ENCODE measurements around the gene ZNF586.
"Not testable (repeated sequence)": the region's sequence is repeated elsewhere in the genome, so short reads cannot be mapped to it uniquely, and the experiment has no call there.

Gene ZNF586

DNA sequence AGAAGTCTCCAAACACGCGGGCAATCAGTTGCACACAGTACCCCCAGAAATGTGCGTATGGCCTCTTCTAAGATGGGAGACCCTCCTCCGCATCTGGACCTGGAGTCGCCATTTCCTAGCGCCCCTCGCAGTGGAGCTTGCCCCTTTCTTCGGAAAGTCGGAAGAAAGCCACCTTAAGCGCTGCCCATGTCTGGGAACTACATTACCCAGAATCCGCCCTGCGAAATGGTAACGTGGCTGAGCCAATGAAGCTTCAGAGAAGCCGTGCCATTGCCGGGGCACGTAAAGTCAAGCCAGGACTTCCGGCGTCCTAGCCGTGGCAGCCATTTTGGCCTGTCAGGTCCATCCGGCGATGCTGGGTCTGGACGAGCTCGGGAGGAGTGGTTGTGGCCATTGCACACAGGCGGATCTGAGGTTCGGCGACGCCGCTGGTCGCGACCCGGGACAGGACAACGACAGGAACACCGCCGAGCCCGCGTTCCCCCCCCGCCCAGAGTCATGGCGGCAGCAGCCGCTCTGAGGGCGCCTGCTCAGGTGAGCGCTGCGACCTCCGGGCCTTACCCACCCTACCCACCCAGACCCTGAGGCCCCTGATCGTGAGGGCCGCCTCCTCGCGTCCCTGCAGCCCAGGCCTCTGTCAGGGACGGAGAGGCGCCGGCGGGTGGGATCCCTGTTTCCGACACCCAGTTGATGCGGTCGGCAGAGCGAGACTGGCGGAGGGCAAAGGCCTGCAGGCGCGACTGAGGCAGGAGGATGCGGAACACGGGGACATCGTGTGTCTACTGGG lies at the start of gene ZNF586:
Gene ZNF586 (plus strand): TSS at position 332 of the 787 bp plus-strand sequence. CDS start 167 bp downstream, at position 499.
- H3K4me3 ChIP-seq (ENCODE audit: low read depth in 1 of 2, low read length in 2 of 2): peak within 1 kb of the TSS; percentile 69 to 75
- no peak within 1 kb of the TSS for H3K27ac ChIP-seq (ENCODE audit: low read length)
- peaks cover 4 to 42% of the 10 kb centered on the region in 2 donors for H3K36me3 ChIP-seq (ENCODE audit: control insufficient read depth in 1 of 2, insufficient read depth in 2 of 2, low read length in 2 of 2)
- peaks cover 0 to 28% of the 10 kb centered on the region in 2 donors for H3K9me3 ChIP-seq (ENCODE audit: control insufficient read depth in 1 of 2, low read length in 2 of 2)
- H3K4me1 ChIP-seq (ENCODE audit: control insufficient read depth in 1 of 2, insufficient read depth in 2 of 2, low read length in 2 of 2): peaks cover 4 to 14% of the 10 kb centered on the region in 2 donors
- no peaks in the 10 kb centered on the region for H3K27me3 ChIP-seq (ENCODE audit: low read depth, low read length)

DNA sequence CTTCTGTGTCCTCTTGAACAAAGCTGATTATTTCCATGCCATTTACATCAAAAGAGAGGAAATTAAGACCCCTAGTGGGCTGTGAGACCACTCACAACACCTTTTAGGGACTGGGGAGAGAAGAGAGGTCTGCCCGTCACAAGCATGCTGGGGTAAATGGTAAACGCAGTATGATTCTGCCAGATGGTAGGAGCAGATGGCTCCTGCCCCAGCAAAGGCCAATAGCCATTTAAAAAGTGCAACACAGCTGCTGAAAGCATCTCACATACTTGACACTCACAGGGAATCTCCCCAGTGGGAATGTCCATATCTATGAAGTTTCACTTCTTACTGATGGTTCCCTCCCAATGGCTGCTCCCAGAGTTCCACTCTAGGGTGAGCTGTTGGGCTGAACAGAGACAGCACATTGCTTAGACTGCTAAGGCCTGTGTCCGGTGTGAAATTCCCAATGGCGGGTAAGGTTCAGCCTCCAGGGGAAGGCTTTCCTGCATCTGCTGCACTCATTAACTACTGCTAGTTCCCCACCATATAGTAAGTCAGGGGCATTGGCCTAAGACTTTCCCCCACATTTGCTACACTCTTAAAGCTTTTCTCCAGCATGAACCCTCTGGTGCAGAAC lies 49.5 kb upstream of the ZNF586 start:
- Histone ChIP-seq H3K9me3 (ENCODE audit: control insufficient read depth in 1 of 2, low read length in 2 of 2) (peaks cover 42 to 62% of the 10 kb centered on the region in 2 donors), H3K36me3 (ENCODE audit: control insufficient read depth in 1 of 2, insufficient read depth in 2 of 2, low read length in 2 of 2) (peaks cover 22 to 61% of the 10 kb centered on the region in 2 donors), H3K4me3 (ENCODE audit: low read depth in 1 of 2, low read length in 2 of 2) (peak overlapping the region in 1 of 2 donors; percentile 54), H3K4me1 (ENCODE audit: control insufficient read depth in 1 of 2, insufficient read depth in 2 of 2, low read length in 2 of 2) (no peaks in the 10 kb centered on the region), H3K27me3 (ENCODE audit: low read depth, low read length) (no peaks in the 10 kb centered on the region), H3K27ac (ENCODE audit: low read length) (no peak overlapping the region)

DNA sequence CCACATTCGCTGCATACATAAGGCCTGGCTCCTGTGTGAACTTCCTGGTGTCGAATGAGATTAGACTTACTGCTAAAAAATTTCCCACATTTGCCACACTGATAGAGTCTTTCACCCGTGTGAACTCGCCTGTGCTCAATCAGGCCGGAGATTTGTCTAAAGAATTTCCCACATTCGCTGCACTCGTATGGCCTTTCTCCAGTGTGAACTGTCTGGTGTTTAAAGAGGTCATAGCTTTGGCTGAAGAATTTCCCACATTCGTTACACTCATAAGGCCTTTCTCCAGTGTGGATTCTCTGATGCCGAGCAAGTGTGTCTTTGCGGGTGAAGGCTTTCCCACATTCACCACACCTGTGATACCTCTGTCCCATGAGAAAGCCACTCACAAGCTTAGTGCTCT lies 48.6 kb upstream of the ZNF586 start:
- H3K36me3 ChIP-seq (ENCODE audit: control insufficient read depth in 1 of 2, insufficient read depth in 2 of 2, low read length in 2 of 2): peaks cover 22 to 58% of the 10 kb centered on the region in 2 donors
- H3K4me1 ChIP-seq (ENCODE audit: control insufficient read depth in 1 of 2, insufficient read depth in 2 of 2, low read length in 2 of 2): no peaks in the 10 kb centered on the region
- H3K4me3 ChIP-seq (ENCODE audit: low read depth in 1 of 2, low read length in 2 of 2): peak overlapping the region; percentile 1 to 54
- H3K27ac ChIP-seq (ENCODE audit: low read length): no peak overlapping the region
- H3K27me3 ChIP-seq (ENCODE audit: low read depth, low read length): no peaks in the 10 kb centered on the region
- peaks cover 42 to 62% of the 10 kb centered on the region in 2 donors for H3K9me3 ChIP-seq (ENCODE audit: control insufficient read depth in 1 of 2, low read length in 2 of 2)

DNA sequence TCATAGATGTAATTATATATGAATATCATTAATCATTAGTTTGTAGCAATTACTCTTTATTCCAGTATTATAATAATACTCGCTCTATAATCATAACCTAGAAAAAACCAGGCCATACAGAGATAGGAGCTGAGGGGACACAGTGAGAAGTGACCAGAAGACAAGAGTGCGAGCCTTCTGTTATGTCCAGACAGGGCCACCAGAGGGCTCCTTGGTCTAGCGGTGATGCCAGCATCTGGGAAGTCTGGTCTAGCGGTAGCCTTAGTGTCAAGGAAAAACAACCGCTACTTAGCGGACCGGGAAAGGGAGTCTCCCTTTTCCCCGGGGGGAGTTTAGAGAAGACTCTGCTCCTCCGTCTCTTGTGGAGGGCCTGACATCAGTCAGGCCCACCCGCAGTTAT lies 31.2 kb upstream of the ZNF586 start:
- not testable (repeated sequence) for H3K9me3 ChIP-seq (ENCODE audit: control insufficient read depth in 1 of 2, low read length in 2 of 2); H3K4me3 ChIP-seq (ENCODE audit: low read depth in 1 of 2, low read length in 2 of 2); H3K4me1 ChIP-seq (ENCODE audit: control insufficient read depth in 1 of 2, insufficient read depth in 2 of 2, low read length in 2 of 2); H3K36me3 ChIP-seq (ENCODE audit: control insufficient read depth in 1 of 2, insufficient read depth in 2 of 2, low read length in 2 of 2); H3K27ac ChIP-seq (ENCODE audit: low read length); H3K27me3 ChIP-seq (ENCODE audit: low read depth, low read length)

DNA sequence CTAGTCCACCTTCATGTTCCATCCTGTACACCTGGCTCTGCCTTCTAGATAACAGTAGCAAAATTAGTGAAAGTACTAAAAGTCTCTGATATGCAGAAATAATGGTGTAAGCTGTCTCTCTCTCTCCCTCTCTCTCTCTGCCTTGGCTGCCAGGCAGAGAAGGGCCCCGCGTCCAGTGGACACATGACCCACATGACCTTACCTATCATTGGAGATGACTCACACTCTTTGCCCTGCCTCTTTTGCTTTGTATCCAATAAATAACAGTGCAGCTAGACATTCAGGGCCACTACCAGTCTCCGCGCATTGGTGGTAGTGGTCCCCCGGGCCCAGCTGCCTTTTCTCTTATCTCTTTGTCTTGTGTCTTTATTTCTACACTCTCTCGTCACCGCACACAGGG lies 30.7 kb upstream of the ZNF586 start:
- H3K27ac ChIP-seq (ENCODE audit: low read length): not testable (repeated sequence)

DNA sequence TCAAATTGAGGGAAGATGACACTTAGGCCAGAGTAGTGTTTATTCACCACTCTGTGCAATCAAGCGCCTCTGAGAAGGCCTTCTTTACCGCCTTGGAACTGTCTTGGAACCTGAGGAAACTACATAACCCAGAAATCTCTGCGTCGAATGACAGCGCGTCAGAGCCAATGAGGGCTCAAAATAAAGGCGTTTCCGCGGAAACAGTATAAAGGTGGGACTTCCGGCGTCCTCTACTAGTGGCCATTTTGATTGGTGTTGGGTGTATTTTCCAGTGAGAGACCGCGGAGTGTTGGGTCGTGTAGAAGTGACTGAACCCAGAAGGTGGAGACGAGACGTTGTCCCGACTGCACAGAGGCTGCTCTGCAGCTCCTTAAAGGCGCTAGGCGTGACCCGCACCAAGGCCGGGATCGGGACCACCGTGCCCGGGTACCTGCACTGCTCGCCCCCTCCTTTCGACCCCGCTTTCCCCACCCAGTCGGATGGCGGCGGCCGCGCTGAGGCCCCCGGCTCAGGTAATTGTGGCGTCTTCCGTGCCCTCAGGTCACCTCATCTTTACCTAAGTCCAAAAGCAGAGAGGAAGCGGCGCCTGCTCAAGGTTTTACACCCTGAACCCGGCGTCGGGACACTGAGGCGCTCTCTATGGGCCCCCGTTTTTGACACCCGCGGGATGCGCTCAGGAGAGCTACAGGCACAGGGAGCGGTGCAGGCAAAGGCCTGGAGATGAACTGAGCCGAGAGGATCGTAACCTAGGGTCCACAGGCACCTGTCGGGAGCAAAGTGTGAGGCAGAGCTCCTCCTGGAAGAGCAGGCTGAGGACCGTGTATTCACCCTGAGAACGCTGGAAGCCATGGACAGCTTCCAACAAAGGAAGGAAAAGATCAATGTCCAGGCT lies 22.6 kb upstream of the ZNF586 start, which contains the start of gene ZNF776:
Gene ZNF776 (plus strand): TSS at position 236 of the 892 bp plus-strand sequence. CDS start 244 bp downstream, at position 480.
- Histone ChIP-seq H3K4me3 (ENCODE audit: low read depth in 1 of 2, low read length in 2 of 2) (peak within 1 kb of the TSS; percentile 94 to 98), H3K9me3 (ENCODE audit: control insufficient read depth in 1 of 2, low read length in 2 of 2) (peaks cover 17 to 28% of the 10 kb centered on the region in 2 donors), H3K27me3 (ENCODE audit: low read depth, low read length) (no peaks in the 10 kb centered on the region), H3K4me1 (ENCODE audit: control insufficient read depth in 1 of 2, insufficient read depth in 2 of 2, low read length in 2 of 2) (peaks cover 6 to 18% of the 10 kb centered on the region in 2 donors), H3K27ac (ENCODE audit: low read length) (peak within 1 kb of the TSS; percentile 70), H3K36me3 (ENCODE audit: control insufficient read depth in 1 of 2, insufficient read depth in 2 of 2, low read length in 2 of 2) (peaks cover 26 to 36% of the 10 kb centered on the region in 2 donors)

More for the DNA sequence above, 30.7 kb upstream of the ZNF586 start:
- not testable (repeated sequence) for H3K27me3 ChIP-seq (ENCODE audit: low read depth, low read length); H3K4me3 ChIP-seq (ENCODE audit: low read depth in 1 of 2, low read length in 2 of 2); H3K9me3 ChIP-seq (ENCODE audit: control insufficient read depth in 1 of 2, low read length in 2 of 2); H3K4me1 ChIP-seq (ENCODE audit: control insufficient read depth in 1 of 2, insufficient read depth in 2 of 2, low read length in 2 of 2); H3K36me3 ChIP-seq (ENCODE audit: control insufficient read depth in 1 of 2, insufficient read depth in 2 of 2, low read length in 2 of 2)

DNA sequence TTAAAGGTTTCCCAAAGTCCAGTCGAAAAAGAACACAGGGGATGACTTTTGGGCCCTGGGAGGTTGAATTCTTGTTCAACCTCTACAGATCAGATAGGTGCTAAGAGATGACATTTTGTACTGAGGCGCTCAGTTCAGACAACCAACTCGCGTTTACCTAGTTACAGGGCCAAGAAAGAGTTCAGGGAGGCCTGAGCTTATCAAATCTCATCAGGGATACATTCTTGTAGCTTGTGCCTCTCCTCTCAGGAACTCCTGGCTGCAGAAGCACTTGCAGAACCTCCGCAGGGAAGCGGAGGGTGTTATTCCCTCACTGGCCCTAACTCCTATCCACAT lies 22.0 kb upstream of the ZNF586 start:
- Histone ChIP-seq H3K36me3 (ENCODE audit: control insufficient read depth in 1 of 2, insufficient read depth in 2 of 2, low read length in 2 of 2) (peaks cover 31 to 42% of the 10 kb centered on the region in 2 donors), H3K4me3 (ENCODE audit: low read depth in 1 of 2, low read length in 2 of 2) (peak overlapping the region; percentile 94 to 98), H3K27ac (ENCODE audit: low read length) (peak overlapping the region; percentile 70), H3K4me1 (ENCODE audit: control insufficient read depth in 1 of 2, insufficient read depth in 2 of 2, low read length in 2 of 2) (peaks cover 6 to 18% of the 10 kb centered on the region in 2 donors), H3K9me3 (ENCODE audit: control insufficient read depth in 1 of 2, low read length in 2 of 2) (peaks cover 22 to 32% of the 10 kb centered on the region in 2 donors), H3K27me3 (ENCODE audit: low read depth, low read length) (no peaks in the 10 kb centered on the region)

DNA sequence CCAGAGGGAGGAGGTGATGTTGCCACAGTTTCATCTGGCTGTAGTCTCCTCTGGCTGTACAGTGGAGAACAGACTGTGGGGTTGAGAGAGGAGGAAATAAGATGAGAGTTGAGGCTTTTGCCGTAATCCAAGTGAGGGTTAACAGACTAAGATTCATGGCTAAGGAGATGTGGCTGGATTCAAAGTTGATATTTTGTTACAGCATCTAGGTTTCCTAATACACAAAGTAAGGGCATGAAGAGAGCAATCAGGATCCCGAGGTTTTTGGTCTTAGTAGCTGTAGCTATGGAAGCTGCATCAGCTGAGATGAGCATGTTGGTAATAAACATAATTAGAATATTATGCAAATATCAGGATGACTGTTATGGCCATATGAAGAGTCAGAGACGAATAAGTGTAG lies 21.4 kb upstream of the ZNF586 start:
- peaks cover 37 to 48% of the 10 kb centered on the region in 2 donors for H3K36me3 ChIP-seq (ENCODE audit: control insufficient read depth in 1 of 2, insufficient read depth in 2 of 2, low read length in 2 of 2)

DNA sequence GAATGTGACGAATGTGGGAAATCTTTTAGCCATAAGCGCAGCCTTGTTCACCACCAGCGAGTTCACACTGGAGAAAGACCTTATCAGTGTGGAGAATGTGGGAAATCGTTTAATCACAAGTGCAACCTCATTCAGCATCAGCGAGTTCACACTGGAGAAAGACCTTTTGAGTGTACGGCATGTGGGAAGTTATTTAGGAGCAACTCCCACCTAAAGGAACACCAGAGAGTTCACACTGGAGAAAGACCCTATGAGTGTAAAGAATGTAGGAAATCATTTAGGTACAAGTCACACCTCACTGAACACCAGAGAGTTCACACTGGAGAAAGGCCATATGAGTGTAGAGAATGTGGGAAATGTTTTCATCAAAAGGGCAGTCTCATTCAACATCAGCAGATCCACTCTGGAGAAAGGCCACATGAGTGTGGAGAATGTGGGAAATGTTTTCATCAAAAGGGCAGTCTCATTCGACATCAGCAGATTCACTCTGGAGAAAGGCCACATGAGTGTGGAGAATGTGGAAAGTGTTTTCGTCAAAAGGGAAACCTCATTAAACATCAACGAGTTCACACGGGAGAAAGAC lies 15.3 kb upstream of the ZNF586 start:
- H3K4me1 ChIP-seq (ENCODE audit: control insufficient read depth in 1 of 2, insufficient read depth in 2 of 2, low read length in 2 of 2): peaks cover 0 to 4% of the 10 kb centered on the region in 2 donors
- H3K27ac ChIP-seq (ENCODE audit: low read length): no peak overlapping the region
- peak overlapping the region; percentile 32 to 34 for H3K4me3 ChIP-seq (ENCODE audit: low read depth in 1 of 2, low read length in 2 of 2)
- peaks cover 58 to 74% of the 10 kb centered on the region in 2 donors for H3K9me3 ChIP-seq (ENCODE audit: control insufficient read depth in 1 of 2, low read length in 2 of 2)
- peaks cover 70 to 100% of the 10 kb centered on the region in 2 donors for H3K36me3 ChIP-seq (ENCODE audit: control insufficient read depth in 1 of 2, insufficient read depth in 2 of 2, low read length in 2 of 2)
- H3K27me3 ChIP-seq (ENCODE audit: low read depth, low read length): no peaks in the 10 kb centered on the region

More for the DNA sequence above, 21.4 kb upstream of the ZNF586 start:
- H3K4me3 ChIP-seq (ENCODE audit: low read depth in 1 of 2, low read length in 2 of 2): peak overlapping the region; percentile 94 to 98
- peaks cover 6 to 18% of the 10 kb centered on the region in 2 donors for H3K4me1 ChIP-seq (ENCODE audit: control insufficient read depth in 1 of 2, insufficient read depth in 2 of 2, low read length in 2 of 2)
- H3K27ac ChIP-seq (ENCODE audit: low read length): no peak overlapping the region
- peaks cover 28 to 38% of the 10 kb centered on the region in 2 donors for H3K9me3 ChIP-seq (ENCODE audit: control insufficient read depth in 1 of 2, low read length in 2 of 2)
- H3K27me3 ChIP-seq (ENCODE audit: low read depth, low read length): no peaks in the 10 kb centered on the region

DNA sequence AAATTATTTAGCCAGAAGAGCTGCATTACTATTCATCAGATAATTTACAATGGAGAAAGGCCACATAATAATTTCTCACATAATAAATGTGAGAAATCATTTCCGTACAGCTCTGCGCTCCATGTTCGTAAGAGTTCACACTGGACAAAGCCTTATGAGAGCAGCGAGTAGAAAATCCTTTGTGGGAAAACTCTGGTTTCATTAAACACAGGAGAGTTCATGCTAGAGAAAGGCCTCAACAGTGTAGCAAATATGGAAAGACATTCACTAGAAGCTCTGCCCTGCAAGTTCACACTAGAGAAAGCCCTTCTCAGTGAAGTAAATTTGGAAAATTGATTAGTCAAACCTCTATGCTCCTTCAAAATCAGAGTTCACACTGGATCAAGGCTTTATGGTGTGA lies 14.4 kb upstream of the ZNF586 start:
- H3K27me3 ChIP-seq (ENCODE audit: low read depth, low read length): no peaks in the 10 kb centered on the region
- H3K9me3 ChIP-seq (ENCODE audit: control insufficient read depth in 1 of 2, low read length in 2 of 2): peaks cover 52 to 74% of the 10 kb centered on the region in 2 donors
- no peaks in the 10 kb centered on the region for H3K4me1 ChIP-seq (ENCODE audit: control insufficient read depth in 1 of 2, insufficient read depth in 2 of 2, low read length in 2 of 2)
- peaks cover 63 to 100% of the 10 kb centered on the region in 2 donors for H3K36me3 ChIP-seq (ENCODE audit: control insufficient read depth in 1 of 2, insufficient read depth in 2 of 2, low read length in 2 of 2)
- H3K4me3 ChIP-seq (ENCODE audit: low read depth in 1 of 2, low read length in 2 of 2): peak overlapping the region in 1 of 2 donors; percentile 32
- no peak overlapping the region for H3K27ac ChIP-seq (ENCODE audit: low read length)
